ENCODE measurements around the gene PNPLA2. TPM values are rescaled to one million over a fixed set of nuclear protein-coding genes. Genes with fewer than 3 reads are reported as not detected.
A peak's percentile ranks its signal among the peaks of the same experiment; 100 is the strongest.

Gene PNPLA2
- total RNA-seq, 1 donor from 2014 or later, result 107 TPM

DNA sequence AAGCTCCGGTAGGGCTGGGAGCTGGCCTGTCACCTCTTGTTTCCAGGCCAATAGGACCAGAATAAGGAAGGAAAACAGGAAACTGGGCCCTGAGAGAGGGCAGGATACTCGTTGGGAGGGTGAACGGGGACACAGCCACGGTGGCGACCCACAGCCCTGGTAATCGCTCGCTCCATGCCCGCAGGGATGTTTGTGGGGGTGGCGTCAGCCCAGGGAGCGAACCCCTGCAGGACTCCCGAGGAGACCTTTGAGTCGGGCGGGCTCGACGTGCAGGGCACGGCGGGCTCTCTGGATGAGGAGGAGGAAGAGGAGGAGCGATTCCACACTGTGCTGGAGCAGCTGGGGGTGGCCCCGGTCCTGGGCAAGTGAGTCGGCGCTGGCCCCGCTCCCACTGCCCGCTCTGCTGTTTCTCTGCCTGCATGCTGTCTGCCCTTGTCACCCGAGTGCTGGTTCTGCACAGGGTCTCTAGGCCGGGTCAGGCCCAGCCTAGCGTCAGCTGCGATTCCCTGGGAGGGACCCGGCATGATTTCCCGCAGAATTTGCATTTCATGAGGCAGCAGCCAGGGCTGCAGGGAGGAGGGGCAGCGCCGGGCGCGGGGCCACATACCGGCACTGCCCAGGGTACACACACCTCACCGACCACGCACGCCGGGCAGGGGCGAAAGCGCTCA, 10.6 kb downstream of the PNPLA2 start:
- peak; percentile 4 for ATAC-seq
- peak; percentile 68 for DNase-seq (ENCODE audit: low spot score)

- DNase-seq (ENCODE audit: low spot score), result no peak
- no peak for ATAC-seq
Observed at GRCh38 chr11:829847-830294, 11.2 kb downstream of the PNPLA2 start.

DNA sequence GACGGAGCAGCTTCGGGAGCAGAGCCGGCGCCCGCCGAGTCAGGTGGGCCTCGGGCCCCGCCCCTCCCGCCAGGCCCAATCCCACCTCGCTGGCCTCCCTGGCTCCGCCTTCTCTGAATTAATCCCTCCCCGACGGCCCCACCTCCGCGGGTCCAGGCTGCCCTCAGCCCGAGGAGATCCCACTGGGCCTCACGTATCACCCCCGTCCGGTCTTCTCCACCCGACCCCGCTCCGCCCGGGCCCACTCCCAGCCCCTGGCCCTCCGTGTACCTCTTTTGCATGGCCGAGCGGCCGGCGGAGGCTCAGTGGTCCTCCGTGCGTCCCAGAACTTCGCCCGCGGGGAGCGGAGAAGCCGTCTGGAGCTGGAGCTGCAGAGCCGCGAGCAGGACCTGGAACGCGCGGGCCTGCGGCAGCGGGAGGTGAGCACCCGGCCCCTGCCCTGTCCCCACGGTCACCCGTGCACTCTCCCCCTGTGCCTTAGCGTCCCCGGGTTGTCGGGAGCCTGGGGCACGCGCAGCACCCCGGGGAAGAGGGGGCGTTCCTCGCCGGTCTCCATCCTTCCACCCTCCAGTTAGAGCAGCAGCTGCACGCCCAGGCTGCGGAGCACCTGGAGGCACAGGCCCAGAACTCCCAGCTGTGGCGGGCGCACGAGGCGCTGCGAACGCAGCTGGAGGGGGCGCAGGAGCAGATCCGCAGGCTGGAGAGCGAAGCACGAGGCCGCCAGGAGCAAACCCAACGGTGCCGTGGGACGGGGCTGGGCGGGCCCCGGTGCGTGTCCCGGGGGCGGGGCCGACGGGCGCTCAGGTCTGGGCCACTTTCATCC, 11.8 kb downstream of the PNPLA2 start:
- ATAC-seq (peak; percentile 44), DNase-seq (ENCODE audit: low spot score) (peak; percentile 80)

GRCh38 chr11:831118-831864, 12.6 kb downstream of the PNPLA2 start:
- no peak for ATAC-seq
- peak; percentile 53 for DNase-seq (ENCODE audit: low spot score)

- ATAC-seq (no peak), DNase-seq (ENCODE audit: low spot score) (no peak)
Observed at GRCh38 chr11:831961-832528, 13.3 kb downstream of the PNPLA2 start.

DNA sequence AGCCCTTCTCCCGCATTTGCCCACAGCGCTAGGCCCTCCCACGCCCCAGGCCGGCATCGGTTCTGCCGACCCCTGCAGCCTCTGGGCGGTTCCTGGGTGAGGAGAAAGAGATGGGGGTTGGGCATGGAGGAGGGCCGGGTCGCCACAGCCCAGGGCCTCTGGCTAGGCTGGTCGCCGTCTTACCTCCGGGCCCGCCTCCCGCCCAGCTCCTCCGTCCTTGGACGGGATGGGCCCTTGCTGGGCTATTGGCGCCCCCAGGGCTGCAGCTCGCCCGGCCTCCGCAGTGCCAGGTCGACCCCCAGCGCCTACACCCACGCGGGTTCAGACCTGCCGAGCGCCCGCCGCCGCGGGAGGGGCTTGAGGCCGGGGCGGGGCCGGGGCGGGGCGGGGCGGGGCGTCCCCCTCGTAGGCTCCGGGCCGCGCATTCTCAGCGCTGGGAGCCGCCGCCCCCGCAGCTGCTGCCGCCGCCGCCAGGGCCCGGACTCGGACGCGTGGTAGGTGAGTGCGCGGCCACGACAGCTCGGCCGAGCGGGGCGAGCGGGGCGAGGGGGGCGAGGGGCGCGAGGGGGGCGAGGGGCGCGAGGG, 13.9 kb downstream of the PNPLA2 start, which contains the start of gene CD151:
Gene CD151 (plus strand): TSS at position 424 of the 585 bp plus-strand sequence. CDS start 3,118 bp downstream, outside the sequence.
- ATAC-seq, result peak; percentile 43
- no peak for DNase-seq (ENCODE audit: low spot score)

DNA sequence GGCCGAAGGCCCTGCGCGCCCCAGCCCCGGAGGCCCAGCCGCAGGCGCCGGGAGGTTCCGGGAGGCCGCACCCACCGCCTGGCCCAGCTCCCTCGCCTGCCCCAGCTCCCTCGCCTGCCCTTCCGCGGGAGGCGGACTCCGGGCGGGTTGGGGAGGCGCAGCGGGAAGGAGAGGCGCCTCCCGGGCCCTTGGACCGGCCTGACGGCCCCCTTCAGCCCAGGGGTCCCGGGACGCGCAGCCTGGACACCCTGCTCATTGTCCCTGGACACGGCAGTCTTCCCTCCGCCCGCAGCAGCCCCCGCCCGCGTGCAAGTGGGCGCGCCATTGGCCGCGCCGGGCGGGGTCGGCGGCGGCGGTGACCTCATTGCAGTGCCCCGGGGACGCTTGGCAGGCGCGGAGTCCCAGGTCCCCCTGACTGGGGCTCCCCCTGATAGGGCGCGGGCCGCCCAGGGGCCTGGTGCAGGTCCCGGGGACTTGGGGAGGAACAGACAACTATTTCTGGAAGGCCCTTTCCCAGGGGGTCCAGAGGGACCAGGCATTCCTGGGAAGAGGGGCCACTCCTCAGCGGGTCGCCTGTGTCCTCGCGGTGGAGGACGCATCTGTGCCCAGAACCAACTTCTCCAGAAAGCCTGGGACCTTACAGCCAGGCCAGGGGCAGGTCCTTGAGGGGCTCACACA, 14.5 kb downstream of the PNPLA2 start:
- peak; percentile 15 for ATAC-seq

DNA sequence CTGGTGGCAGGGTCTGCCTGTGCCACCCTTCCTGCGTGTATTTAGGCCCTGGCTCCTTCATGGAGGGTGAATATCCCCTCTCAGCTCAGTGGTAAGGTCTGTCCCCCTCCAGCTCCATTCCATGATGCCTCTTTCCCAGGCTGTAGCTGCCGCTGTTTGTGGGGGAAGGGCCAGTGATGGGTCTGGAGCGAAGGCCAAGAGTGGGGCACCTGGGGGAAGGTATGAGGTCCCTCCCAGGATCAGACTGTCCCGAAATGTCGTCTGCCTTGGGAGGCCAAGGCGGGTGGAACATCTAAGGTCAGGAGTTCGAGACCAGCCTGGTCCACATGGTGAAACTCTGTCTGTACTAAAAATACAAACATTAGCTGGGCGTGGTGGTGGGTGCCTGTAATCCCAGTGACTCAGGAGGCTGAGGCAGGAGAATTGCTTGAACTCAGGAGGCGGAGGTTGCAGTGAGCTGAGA, 15.2 kb downstream of the PNPLA2 start:
- DNase-seq (ENCODE audit: low spot score) (no peak), ATAC-seq (no peak)

More for the DNA sequence above, 14.5 kb downstream of the PNPLA2 start:
- DNase-seq (ENCODE audit: low spot score), result peak; percentile 67

GRCh38 chr11:834371-835316, 15.9 kb downstream of the PNPLA2 start:
- ATAC-seq (peak; percentile 65), DNase-seq (ENCODE audit: low spot score) (peak; percentile 92)

GRCh38 chr11:836274-836673, 17.6 kb downstream of the PNPLA2 start:
- ATAC-seq, result no peak
- DNase-seq (ENCODE audit: low spot score), result no peak

GRCh38 chr11:836700-837099, 18.0 kb downstream of the PNPLA2 start:
- DNase-seq (ENCODE audit: low spot score) (no peak), ATAC-seq (no peak)

DNA sequence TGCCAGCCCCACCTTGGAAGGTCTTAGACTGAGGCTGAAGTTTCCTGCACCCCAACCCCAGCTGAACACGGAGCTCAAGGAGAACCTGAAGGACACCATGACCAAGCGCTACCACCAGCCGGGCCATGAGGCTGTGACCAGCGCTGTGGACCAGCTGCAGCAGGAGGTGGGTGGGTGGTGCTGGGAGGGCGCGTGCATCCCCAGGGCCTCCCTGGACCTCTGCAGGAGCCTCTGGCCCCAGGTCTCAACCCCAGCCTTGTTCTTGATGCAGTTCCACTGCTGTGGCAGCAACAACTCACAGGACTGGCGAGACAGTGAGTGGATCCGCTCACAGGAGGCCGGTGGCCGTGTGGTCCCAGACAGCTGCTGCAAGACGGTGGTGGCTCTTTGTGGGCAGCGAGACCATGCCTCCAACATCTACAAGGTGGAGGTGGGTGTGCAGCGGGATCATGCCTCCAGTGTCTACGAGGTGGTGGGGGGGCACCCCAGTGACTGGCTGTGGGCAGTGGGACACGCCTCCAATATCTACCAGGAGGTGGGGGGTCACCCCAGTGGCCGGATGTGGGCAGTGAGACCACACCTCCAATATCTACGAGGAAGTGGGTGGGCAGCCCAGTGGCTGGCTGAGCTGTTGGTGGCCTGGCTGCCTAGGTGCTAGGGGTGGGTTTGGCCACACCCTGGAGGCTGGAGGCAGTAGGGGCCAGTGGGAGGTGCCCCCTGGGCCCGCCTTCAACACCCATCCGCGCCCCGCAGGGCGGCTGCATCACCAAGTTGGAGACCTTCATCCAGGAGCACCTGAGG, 18.7 kb downstream of the PNPLA2 start:
- ATAC-seq (no peak), DNase-seq (ENCODE audit: low spot score) (no peak)

- no peak for ATAC-seq
- DNase-seq (ENCODE audit: low spot score), result no peak
Observed at GRCh38 chr11:837990-838307, 19.2 kb downstream of the PNPLA2 start.

GRCh38 chr11:838441-839279, 19.9 kb downstream of the PNPLA2 start:
- no peak for DNase-seq (ENCODE audit: low spot score)
- no peak for ATAC-seq

GRCh38 chr11:839280-839623, 20.5 kb downstream of the PNPLA2 start:
- ATAC-seq (no peak), DNase-seq (ENCODE audit: low spot score) (no peak)

DNA sequence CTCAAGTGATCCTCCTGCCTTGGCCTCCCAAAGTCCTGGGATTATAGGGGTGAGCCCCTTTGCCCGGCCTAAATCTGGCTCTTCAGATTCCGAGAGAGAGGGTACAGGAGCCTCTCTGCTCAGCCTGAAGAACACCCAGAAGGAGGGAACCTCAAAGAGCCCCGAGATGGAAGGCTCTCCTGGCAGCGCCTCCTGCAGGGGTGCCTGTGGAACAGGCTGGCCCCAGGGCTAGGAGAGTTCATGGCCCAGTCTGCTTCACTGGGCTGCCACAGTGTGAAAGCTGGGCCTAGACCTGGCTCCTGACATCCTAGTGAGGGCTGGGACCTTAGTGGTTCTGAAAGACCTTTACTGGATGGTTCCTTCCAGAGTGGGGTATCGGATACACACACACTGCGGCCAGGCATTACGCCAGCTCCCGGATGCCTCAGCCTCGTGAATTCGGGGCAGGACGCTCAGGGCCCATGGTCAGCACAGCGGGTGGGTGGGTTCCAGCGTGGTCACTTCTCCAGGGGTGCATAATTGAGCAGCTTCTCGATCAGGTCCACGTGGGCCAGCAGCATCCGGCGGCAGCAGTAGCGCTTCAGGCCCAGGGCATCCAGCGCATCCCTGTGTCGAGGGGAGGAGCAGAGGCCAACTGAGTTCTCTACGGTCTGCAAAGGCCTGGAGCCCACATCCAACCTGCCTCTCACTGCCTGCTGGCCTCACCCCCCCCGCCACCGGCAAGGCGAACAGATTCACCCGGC, 21.3 kb downstream of the PNPLA2 start:
- ATAC-seq (no peak), DNase-seq (ENCODE audit: low spot score) (no peak)

- peak; percentile 18 for ATAC-seq
- DNase-seq (ENCODE audit: low spot score), result no peak
Observed at GRCh38 chr11:841981-842369, 23.3 kb downstream of the PNPLA2 start.

All from left lobe of liver (tissue), 2 donors.